ENCODE data around the gene CEPT1.

DNA sequence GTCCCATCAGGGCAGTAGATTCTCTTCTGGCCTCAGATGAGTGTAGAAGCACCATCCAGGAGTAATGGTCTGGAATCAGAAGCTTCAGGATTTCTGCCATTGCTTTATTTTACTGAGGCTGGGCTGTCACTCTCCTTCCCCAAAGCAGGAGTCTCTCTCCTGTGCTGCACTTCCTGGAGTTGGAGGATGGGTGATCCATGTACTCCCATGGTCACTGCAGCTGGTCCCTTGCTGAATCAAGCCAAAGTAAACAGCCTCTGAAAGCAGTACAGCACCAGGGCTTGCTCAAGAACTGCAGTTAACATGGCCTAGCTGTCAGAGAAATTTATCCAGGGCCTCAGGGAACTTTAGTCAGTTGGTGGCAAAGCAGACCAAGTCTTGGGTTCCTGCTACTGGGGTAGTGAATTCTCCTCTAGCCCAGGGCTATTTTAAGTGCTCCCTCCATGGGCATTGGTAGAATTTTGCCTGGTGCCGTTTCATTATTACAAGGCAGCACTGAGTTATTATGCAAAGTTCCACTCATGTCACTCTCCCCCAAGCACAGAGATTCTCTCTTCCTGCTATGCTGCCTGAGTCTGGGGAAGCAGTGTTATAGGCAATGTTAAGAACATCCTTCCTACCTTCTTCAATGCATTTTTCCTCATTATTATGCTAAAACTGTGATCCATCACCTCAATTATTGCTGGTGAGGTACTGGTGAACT, 29.7 kb upstream of the CEPT1 start:
- TF ChIP-seq, protein P1, sequence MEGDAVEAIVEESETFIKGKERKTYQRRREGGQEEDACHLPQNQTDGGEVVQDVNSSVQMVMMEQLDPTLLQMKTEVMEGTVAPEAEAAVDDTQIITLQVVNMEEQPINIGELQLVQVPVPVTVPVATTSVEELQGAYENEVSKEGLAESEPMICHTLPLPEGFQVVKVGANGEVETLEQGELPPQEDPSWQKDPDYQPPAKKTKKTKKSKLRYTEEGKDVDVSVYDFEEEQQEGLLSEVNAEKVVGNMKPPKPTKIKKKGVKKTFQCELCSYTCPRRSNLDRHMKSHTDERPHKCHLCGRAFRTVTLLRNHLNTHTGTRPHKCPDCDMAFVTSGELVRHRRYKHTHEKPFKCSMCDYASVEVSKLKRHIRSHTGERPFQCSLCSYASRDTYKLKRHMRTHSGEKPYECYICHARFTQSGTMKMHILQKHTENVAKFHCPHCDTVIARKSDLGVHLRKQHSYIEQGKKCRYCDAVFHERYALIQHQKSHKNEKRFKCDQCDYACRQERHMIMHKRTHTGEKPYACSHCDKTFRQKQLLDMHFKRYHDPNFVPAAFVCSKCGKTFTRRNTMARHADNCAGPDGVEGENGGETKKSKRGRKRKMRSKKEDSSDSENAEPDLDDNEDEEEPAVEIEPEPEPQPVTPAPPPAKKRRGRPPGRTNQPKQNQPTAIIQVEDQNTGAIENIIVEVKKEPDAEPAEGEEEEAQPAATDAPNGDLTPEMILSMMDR (IDR thresholded peaks at IDR 0.05): no peak
- no peak for TF ChIP-seq POLR2A (IDR thresholded peaks at IDR 0.05)

Data from lower leg skin (tissue), 3 donors.